ENCODE results near the gene DOP1B.

Gene DOP1B

DNA sequence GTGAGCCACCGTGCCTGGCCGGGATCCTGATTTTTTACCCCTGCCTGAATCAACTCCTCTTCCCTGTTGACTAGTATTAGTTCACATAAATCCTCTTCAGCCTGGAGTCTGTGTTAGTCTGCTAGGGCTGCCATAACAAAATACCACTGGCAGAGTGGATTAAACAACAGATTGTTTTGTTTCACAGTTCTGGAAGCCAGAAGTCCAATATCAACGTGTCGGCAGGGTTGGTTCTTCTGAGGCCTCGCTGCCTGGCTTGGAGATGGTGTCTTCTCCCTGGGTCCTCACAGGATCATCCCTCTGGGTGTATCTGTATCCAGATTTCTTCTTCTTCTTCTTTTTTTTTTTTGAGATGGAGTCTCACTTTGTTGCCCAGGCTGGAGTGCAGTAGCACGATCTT, 18.2 kb downstream of the DOP1B start:
- Histone ChIP-seq H3K23ac (ENCODE audit: low read length in 2 of 2) (no peak overlapping the region), H3K14ac (ENCODE audit: low read length in 2 of 2) (no peak overlapping the region), H2AFZ (ENCODE audit: low read depth, low read length) (no peak overlapping the region), H3K9me3 (ENCODE audit: control insufficient read depth, low read length) (no peaks in the 10 kb centered on the region), H3K4me1 (ENCODE audit: control insufficient read depth, insufficient read depth, low read depth, low read length) (peaks cover 8% of the 10 kb centered on the region), H3K9ac (ENCODE audit: low read length) (no peak overlapping the region), H2BK120ac (ENCODE audit: low read depth, low read length) (no peak overlapping the region), H2BK12ac (ENCODE audit: low read length in 2 of 2) (no peak overlapping the region), H3K27me3 (ENCODE audit: control insufficient read depth in 1 of 2, insufficient read depth in 1 of 2, low read length in 2 of 2) (no peaks in the 10 kb centered on the region), H2BK15ac (ENCODE audit: low read depth, poor library complexity, severe bottlenecking) (no peak overlapping the region), H2BK5ac (ENCODE audit: low read depth, low read length, poor library complexity, severe bottlenecking) (no peak overlapping the region), H4K91ac (ENCODE audit: low read length) (no peak overlapping the region), H3K27ac (ENCODE audit: low read length, poor library complexity, severe bottlenecking) (no peak overlapping the region), H3K4me3 (ENCODE audit: insufficient read depth in 1 of 2, low read depth in 1 of 2, low read length in 2 of 2) (no peak overlapping the region), H4K8ac (ENCODE audit: low read length) (no peak overlapping the region), H3K4me2 (ENCODE audit: low read length, poor library complexity, severe bottlenecking) (no peak overlapping the region), H3K4ac (ENCODE audit: low read depth in 1 of 2, low read length in 2 of 2) (no peak overlapping the region), H3K36me3 (ENCODE audit: control insufficient read depth in 1 of 2, insufficient read depth in 2 of 2, low read depth in 1 of 2, low read length in 2 of 2) (peaks cover 12 to 26% of the 10 kb centered on the region in 2 experiments), H3K18ac (ENCODE audit: low read depth in 1 of 2, low read length in 2 of 2) (no peak overlapping the region), H3K79me1 (replicated peaks; ENCODE audit: low read length, poor library complexity, severe bottlenecking) (peaks cover 21% of the 10 kb centered on the region), H2AK5ac (ENCODE audit: low read length, severe bottlenecking) (no peak overlapping the region)
- DNase-seq = no peak
- 100% methylated on average over 5 of the region's 6 CpGs for WGBS

GRCh38 chr21:36175771-36176565, 19.3 kb downstream of the DOP1B start:
- no peak overlapping the region for H4K91ac ChIP-seq (ENCODE audit: low read length)
- H3K9ac ChIP-seq (ENCODE audit: low read length) = no peak overlapping the region
- no peak overlapping the region for H2AK5ac ChIP-seq (ENCODE audit: low read length, severe bottlenecking)
- H3K9me3 ChIP-seq (ENCODE audit: control insufficient read depth, low read length) = peaks cover 3% of the 10 kb centered on the region
- H3K18ac ChIP-seq (ENCODE audit: low read depth in 1 of 2, low read length in 2 of 2) = no peak overlapping the region
- peaks cover 19% of the 10 kb centered on the region for H3K79me1 ChIP-seq (replicated peaks; ENCODE audit: low read length, poor library complexity, severe bottlenecking)
- 97% methylated on average over 7 of the region's 7 CpGs for WGBS
- no peak overlapping the region for H3K4ac ChIP-seq (ENCODE audit: low read depth in 1 of 2, low read length in 2 of 2)
- H2BK120ac ChIP-seq (ENCODE audit: low read depth, low read length) = no peak overlapping the region
- H3K23ac ChIP-seq (ENCODE audit: low read length in 2 of 2) = no peak overlapping the region
- no peak overlapping the region for H2BK5ac ChIP-seq (ENCODE audit: low read depth, low read length, poor library complexity, severe bottlenecking)
- no peak for DNase-seq
- no peak overlapping the region for H3K14ac ChIP-seq (ENCODE audit: low read length in 2 of 2)
- H3K27me3 ChIP-seq (ENCODE audit: control insufficient read depth in 1 of 2, insufficient read depth in 1 of 2, low read length in 2 of 2) = no peaks in the 10 kb centered on the region
- H3K4me2 ChIP-seq (ENCODE audit: low read length, poor library complexity, severe bottlenecking) = no peak overlapping the region
- peaks cover 8% of the 10 kb centered on the region for H3K4me1 ChIP-seq (ENCODE audit: control insufficient read depth, insufficient read depth, low read depth, low read length)
- H3K4me3 ChIP-seq (ENCODE audit: insufficient read depth in 1 of 2, low read depth in 1 of 2, low read length in 2 of 2) = no peak overlapping the region
- H3K36me3 ChIP-seq (ENCODE audit: control insufficient read depth in 1 of 2, insufficient read depth in 2 of 2, low read depth in 1 of 2, low read length in 2 of 2) = peaks cover 5 to 18% of the 10 kb centered on the region in 2 experiments
- H2BK12ac ChIP-seq (ENCODE audit: low read length in 2 of 2) = no peak overlapping the region
- H2BK15ac ChIP-seq (ENCODE audit: low read depth, poor library complexity, severe bottlenecking) = no peak overlapping the region
- no peak overlapping the region for H2AFZ ChIP-seq (ENCODE audit: low read depth, low read length)
- H4K8ac ChIP-seq (ENCODE audit: low read length) = no peak overlapping the region
- no peak overlapping the region for H3K27ac ChIP-seq (ENCODE audit: low read length, poor library complexity, severe bottlenecking)

GRCh38 chr21:36178349-36178748, 21.7 kb downstream of the DOP1B start:
- WGBS = 100% methylated on average over 1 of the region's 2 CpGs
- no peak overlapping the region for H4K8ac ChIP-seq (ENCODE audit: low read length)

DNA sequence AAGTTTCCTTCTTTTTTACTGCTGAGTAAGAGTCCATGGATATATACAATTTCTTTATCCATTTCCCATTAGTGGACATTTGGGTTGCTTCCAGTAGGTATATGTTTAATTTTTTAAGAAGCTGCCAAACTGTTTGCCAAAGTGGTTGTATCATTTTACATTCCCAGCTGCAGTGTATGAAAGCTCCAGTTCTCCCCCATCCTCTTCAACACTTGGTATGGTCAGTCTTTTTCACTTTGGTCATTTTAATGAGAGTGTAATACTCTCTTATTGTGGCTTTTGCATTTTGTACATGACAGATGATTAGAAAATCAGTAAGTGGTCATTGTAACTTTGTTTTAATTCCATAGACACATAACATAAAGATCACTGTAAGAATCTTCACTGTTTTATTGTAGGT, 22.5 kb downstream of the DOP1B start:
- Histone ChIP-seq H3K27ac (ENCODE audit: low read length, poor library complexity, severe bottlenecking) (no peak overlapping the region), H4K91ac (ENCODE audit: low read length) (no peak overlapping the region), H2BK15ac (ENCODE audit: low read depth, poor library complexity, severe bottlenecking) (no peak overlapping the region), H3K4me1 (ENCODE audit: control insufficient read depth, insufficient read depth, low read depth, low read length) (peaks cover 3% of the 10 kb centered on the region), H3K79me1 (replicated peaks; ENCODE audit: low read length, poor library complexity, severe bottlenecking) (peaks cover 23% of the 10 kb centered on the region), H3K18ac (ENCODE audit: low read depth in 1 of 2, low read length in 2 of 2) (no peak overlapping the region), H2AFZ (ENCODE audit: low read depth, low read length) (no peak overlapping the region), H2BK12ac (ENCODE audit: low read length in 2 of 2) (no peak overlapping the region), H4K8ac (ENCODE audit: low read length) (no peak overlapping the region), H3K4ac (ENCODE audit: low read depth in 1 of 2, low read length in 2 of 2) (no peak overlapping the region), H3K14ac (ENCODE audit: low read length in 2 of 2) (no peak overlapping the region), H3K27me3 (ENCODE audit: control insufficient read depth in 1 of 2, insufficient read depth in 1 of 2, low read length in 2 of 2) (no peaks in the 10 kb centered on the region), H3K23ac (ENCODE audit: low read length in 2 of 2) (no peak overlapping the region), H3K4me3 (ENCODE audit: insufficient read depth in 1 of 2, low read depth in 1 of 2, low read length in 2 of 2) (no peak overlapping the region), H3K9ac (ENCODE audit: low read length) (no peak overlapping the region), H2AK5ac (ENCODE audit: low read length, severe bottlenecking) (no peak overlapping the region), H3K36me3 (ENCODE audit: control insufficient read depth in 1 of 2, insufficient read depth in 2 of 2, low read depth in 1 of 2, low read length in 2 of 2) (peaks cover 5 to 12% of the 10 kb centered on the region in 2 experiments), H2BK120ac (ENCODE audit: low read depth, low read length) (no peak overlapping the region), H3K9me3 (ENCODE audit: control insufficient read depth, low read length) (peaks cover 4% of the 10 kb centered on the region), H3K4me2 (ENCODE audit: low read length, poor library complexity, severe bottlenecking) (no peak overlapping the region), H2BK5ac (ENCODE audit: low read depth, low read length, poor library complexity, severe bottlenecking) (no peak overlapping the region)
- DNase-seq = no peak

More at GRCh38 chr21:36178349-36178748, 21.7 kb downstream of the DOP1B start:
- no peak overlapping the region for H2AFZ ChIP-seq (ENCODE audit: low read depth, low read length)
- H2AK5ac ChIP-seq (ENCODE audit: low read length, severe bottlenecking) = no peak overlapping the region
- no peaks in the 10 kb centered on the region for H3K27me3 ChIP-seq (ENCODE audit: control insufficient read depth in 1 of 2, insufficient read depth in 1 of 2, low read length in 2 of 2)
- no peak overlapping the region for H3K18ac ChIP-seq (ENCODE audit: low read depth in 1 of 2, low read length in 2 of 2)
- H3K79me1 ChIP-seq (replicated peaks; ENCODE audit: low read length, poor library complexity, severe bottlenecking) = peaks cover 20% of the 10 kb centered on the region
- no peak for DNase-seq
- no peak overlapping the region for H2BK15ac ChIP-seq (ENCODE audit: low read depth, poor library complexity, severe bottlenecking)
- no peak overlapping the region for H3K14ac ChIP-seq (ENCODE audit: low read length in 2 of 2)
- no peak overlapping the region for H2BK5ac ChIP-seq (ENCODE audit: low read depth, low read length, poor library complexity, severe bottlenecking)
- no peak overlapping the region for H4K91ac ChIP-seq (ENCODE audit: low read length)
- no peak overlapping the region for H3K4ac ChIP-seq (ENCODE audit: low read depth in 1 of 2, low read length in 2 of 2)
- no peak overlapping the region for H3K23ac ChIP-seq (ENCODE audit: low read length in 2 of 2)
- H3K36me3 ChIP-seq (ENCODE audit: control insufficient read depth in 1 of 2, insufficient read depth in 2 of 2, low read depth in 1 of 2, low read length in 2 of 2) = peaks cover 3 to 12% of the 10 kb centered on the region in 2 experiments
- H3K4me2 ChIP-seq (ENCODE audit: low read length, poor library complexity, severe bottlenecking) = no peak overlapping the region
- no peak overlapping the region for H3K9ac ChIP-seq (ENCODE audit: low read length)
- no peak overlapping the region for H3K4me3 ChIP-seq (ENCODE audit: insufficient read depth in 1 of 2, low read depth in 1 of 2, low read length in 2 of 2)
- peaks cover 4% of the 10 kb centered on the region for H3K9me3 ChIP-seq (ENCODE audit: control insufficient read depth, low read length)
- no peak overlapping the region for H2BK120ac ChIP-seq (ENCODE audit: low read depth, low read length)
- no peak overlapping the region for H3K27ac ChIP-seq (ENCODE audit: low read length, poor library complexity, severe bottlenecking)
- H3K4me1 ChIP-seq (ENCODE audit: control insufficient read depth, insufficient read depth, low read depth, low read length) = peaks cover 6% of the 10 kb centered on the region
- H2BK12ac ChIP-seq (ENCODE audit: low read length in 2 of 2) = no peak overlapping the region
